Lung microvascular endothelial cell (primary cell): Measurements from ENCODE around the gene FIG4. TPM values are rescaled to one million over a fixed set of nuclear protein-coding genes. Genes with fewer than 3 reads are reported as not detected.
A peak's percentile ranks its signal among the peaks of the same experiment; 100 is the strongest.
"Not testable (repeated sequence)": the region's sequence is repeated elsewhere in the genome, so short reads cannot be mapped to it uniquely, and the experiment has no call there.

Source experiments
- DNase-seq, 2 donors: peaks; one replicate each; pipeline versions ENCODE4 v3.0.0 to v3.0.0-alpha.2; 2010; ENCODE audit warnings: low read depth in 2 of 2
- total RNA-seq: library from RNA; depleted of rRNA; stranded (reverse); fragments of >200 nt; gene quantifications from 2 replicates; pipeline ENCODE4 v1.2.1, GENCODE V29; 2014

Gene FIG4
- total RNA-seq, 1 donor from 2014 or later, result 12.7 TPM

DNA sequence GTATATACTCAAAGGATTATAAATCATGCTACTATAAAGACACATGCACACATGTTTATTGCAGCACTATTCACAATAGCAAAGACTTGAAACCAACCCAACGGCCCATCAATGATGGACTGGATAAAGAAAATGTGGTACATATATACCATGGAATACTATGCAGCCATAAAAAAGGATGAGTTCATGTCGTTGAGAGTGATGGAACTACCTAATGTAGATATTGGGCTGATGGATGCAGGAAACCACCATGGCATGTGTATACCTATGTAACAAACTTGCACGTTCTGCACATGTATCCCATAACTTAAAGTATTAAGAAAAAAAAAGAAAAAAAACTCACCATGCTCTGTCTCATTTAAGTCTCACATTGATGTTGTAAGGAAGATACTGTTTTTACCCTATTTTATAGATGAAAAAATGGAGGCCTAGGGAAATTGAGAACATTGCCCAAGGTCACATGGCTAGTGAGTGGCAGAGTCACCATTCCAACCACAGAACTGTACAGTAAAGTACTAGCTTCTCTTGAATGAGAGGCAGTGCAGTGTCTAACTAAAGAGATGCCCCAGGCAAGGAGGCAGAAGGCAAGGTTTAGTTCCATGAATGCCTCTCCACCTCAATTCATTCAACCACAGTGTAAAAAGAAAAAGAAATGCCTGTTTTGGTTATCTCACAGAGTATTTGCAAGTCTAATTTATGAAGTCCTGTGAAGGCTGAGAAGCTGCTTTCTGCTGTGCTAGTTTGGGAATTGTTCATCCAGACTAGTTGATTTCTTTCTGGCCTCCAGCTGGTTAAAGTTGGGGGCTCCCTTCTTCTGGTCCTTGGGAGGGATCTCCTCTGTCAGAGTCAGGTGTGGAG lies 68.2 kb downstream of the FIG4 start:
- no peak for DNase-seq

DNA sequence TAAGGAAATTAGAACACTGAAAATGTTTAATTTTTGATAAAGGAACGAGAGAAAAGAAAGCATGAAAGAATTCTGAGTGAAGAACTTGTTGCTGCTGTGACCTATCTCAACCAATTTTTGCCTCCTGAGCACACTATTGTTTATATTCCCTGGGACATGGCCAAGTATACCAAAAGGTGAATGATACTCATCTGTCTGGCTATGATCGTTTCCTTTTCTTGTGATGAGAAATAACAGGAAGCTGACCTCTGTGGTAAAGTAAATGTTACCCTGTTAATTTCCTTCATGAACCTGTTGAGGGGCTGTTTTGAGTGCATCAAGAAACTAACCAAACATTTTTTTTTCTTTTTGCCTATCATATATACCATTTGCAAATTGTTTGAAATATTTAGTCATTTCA lies 69.1 kb downstream of the FIG4 start:
- DNase-seq, result peak; percentile 69 to 84

DNA sequence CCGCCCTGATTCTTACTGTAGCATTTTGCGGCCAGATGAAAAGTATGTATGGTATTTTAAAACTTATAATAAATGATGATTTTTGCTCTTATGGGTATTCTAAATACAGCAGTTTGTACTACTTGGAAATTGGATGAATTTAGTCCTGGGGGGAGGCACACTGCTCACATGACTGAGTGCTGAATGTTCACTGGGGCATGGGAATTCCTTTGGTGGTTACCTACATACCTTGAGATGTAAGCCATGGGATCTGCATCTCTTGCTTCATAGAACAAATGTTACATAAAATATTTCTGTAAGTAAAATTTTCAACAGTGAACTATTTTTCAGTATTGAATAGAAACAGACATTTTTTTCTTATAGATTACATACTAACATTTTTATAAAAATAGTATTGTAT lies 71.1 kb downstream of the FIG4 start:
- no peak for DNase-seq

DNA sequence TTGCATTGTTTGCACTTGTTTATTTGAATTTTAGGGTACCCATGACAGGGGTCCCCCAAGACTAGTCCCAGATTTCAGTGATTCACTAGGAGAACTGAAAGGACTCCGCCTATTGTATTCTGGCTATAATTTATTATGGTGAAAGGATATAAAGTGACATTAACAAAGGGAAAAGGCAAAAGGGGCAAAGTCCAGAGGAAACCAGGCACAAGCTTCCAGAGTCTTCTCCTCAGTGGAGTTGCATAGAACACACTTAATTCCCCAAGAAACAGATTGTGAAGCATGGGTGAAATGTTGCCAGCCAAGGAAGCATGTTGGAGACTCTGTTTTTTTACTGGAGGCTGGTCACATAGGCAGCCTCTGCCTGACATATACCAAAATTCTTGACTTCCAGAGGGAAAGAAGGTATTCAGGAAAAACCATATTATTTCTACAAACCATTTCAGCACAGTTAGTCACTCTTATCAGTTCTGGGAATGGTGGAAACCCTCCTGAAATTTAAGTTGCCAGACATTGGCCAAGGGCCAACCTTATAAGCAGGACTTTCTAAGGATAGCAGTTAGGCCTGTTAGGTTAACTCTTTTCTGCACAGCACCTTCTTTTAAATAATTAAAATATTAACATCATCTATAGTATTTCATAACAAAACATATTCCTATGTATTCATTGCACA lies 71.8 kb downstream of the FIG4 start:
- no peak for DNase-seq

DNA sequence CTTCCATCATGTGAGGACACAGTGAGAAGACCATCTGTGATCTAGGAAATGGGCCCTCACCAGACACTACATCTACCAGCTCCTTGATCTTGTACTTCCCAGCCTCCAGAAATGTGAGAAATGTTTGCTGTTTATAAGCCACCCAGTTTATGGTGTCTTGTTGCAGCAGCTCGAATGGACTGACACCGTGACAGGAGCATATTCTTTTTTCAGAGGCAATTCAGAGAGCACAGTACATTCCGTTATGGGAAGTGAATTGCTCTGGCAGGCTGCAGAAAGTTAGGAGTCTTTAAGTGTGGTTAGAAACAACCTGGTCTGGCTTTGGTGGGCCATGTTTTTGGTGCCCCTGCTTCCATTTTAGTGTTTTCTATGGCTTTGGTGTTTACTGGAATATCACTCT lies 75.1 kb downstream of the FIG4 start:
- no peak for DNase-seq

DNA sequence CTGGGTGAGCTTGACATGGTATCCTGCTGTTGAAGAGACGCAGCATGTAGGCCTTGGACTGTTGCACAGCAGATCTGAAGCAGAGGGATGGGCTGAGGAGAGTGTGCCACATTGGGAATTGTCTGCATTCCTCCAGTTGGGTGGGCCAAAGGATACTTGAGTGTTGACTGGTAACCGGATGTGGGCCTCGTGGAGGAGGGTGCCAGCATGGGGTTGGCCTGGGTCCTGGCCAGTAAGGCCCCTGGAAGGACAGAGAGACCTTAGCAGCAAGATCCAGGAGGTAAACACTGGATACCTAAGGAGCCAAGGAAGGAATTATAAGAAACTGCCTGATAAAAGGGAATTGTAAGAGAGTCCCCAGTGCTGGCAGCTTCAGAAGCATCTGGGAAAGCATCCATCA lies 76.9 kb downstream of the FIG4 start:
- no peak for DNase-seq

DNA sequence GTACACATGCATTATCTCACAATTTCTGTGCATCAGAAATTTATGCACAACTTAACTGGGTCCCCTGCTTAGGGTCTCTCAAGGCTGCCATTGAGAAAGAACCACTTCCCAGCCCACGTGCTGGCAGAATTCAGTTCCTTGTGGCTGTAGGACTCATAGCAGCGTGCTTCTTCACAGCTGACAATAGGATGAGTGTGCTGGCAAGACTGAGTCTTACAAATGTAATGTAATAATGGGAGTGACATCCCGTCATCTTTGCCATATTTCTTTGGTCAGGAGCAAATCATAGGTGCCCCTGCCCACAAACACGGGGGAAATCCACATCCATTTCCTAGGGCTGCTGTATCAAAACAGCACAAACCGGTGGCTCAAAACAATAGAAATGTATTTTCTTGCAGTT lies 77.4 kb downstream of the FIG4 start:
- peak in 1 of 2 donors; percentile 22 for DNase-seq

DNA sequence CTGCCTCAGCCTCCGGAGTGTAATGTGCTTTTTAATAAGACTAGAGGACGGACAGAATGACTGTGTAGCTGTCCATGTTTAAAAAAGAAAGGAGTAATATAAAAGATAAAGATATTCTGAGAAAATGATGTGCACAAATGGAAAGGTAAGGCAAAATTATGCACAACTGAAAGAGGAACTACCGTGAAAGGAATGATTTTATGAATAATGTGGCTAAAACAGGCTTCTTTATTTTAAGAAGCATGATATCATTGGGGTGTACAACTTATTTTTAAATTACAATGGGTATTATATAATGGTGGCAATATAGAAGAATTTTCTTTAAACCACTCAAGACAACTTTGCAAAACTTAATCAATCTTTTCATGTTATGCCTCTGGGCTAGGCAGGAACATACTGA lies 78.1 kb downstream of the FIG4 start:
- DNase-seq, result no peak

DNA sequence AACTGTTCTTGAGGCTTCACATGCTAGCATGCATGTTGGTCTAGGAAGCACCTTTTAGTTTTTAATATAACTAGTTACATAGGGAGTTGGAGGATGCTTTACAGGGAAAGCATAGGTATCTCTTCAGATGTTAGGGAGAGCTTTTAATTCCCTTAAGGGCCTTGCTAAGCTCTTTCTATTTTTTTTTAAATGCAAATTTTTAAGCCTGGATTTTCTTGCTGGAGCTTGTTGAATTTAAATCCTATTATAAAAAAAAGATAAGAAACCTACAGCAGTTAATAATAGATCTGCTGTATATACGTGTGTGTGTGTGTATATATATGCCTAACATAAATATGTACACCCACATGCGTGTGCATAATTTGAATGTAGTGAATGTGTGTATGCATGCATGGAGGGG lies 79.0 kb downstream of the FIG4 start:
- DNase-seq, result no peak

DNA sequence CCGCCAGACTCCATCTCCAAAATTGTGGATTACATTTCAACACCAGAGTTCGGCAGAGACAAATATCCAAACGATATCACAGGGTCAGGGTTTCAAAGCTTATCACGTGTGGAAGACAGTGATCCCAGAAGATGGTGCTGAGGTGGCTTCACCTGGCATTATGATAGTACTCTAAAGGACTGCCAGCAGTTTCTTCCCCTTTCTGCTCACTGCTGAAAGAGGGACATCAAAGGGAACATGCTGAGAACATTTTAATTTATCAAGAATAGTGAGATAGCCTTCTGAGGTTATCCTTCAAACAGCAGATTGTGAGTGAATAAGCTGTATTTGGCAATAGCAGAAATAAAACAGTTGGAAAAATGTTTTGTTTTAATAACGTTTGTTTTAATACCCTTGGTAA lies 79.7 kb downstream of the FIG4 start:
- DNase-seq, result no peak

DNA sequence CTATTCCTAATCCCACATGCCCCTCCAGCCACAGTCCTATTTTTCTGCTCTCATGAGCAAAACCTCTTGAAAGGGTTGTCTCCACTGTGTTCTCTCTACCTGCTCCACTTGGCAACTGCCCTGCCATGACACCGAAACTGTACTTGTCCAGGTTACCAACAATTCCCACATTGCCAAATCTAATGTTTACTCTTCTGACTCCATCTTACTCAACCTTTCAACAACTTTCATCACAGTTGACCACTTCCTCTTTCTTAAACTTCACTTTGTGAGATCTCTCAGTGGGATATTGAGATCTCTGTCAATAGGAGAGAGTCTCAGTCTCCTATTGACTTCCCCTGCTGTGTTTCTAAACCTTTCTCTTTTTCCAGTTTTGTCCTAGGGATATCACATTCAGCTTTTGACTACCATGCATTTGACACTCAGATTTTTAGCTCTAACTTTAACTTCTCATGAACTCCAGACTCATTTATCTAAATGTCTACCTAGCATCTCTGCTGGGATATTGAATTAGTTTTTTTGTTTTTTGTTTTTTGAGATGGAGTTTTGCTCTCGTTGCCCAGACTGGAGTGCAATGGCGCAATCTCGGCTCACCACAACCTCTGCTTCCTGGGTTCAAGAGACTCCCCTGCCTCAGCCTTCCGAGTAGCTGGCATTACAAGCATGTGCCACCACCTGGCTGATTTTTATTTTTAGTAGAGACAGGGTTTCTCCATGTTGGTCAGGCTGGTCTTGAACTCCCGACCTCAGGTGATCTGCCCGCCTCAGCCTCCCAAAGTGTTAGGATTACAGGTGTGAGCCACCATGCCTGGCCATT lies 81.1 kb downstream of the FIG4 start:
- not testable (repeated sequence) for DNase-seq

DNA sequence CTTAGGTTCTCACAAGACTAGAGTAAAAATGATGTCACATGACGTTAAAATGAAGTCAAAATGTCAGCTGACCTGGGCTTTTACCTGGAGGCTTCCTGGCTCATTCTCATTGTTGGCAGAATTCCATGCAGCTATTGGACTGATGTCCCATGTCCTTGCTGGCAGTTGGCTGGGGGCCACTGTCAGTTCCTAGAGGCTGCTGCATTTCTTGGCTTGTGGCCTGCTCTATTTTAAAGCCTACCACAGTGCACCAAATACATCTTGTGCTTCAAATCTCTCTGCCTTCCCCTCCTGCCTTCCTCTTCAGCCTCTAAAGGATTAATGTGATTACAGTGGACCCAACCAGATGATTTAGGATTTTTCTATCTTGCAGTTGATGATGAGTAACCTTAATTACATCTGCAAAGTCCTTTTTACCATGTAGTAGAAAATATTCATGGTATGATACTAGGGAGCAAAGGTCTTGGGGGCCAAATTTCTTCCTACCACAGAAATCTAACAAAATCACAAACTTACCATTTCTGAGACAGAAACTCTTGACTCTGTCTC lies 81.9 kb downstream of the FIG4 start:
- DNase-seq, result peak in 1 of 2 donors; percentile 10

DNA sequence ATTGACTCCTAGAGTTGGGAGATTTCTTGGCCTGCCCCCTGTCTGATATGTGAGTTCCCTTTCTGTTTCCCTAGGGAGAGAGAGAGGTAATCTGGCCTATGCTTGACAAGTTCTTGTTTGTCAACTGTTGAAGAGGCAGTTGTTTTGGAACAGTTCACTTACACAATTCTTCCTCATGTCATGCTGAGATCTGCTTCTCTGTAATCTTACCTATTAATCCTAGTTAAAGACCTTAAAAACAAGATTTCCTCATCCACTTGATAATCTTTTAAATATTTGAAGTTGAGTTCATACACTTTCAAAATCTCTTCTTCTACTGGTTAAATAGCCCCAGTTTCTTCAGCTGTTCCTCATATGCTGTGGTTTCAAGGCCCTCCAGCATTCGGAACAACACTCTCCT lies 89.9 kb downstream of the FIG4 start:
- no peak for DNase-seq

DNA sequence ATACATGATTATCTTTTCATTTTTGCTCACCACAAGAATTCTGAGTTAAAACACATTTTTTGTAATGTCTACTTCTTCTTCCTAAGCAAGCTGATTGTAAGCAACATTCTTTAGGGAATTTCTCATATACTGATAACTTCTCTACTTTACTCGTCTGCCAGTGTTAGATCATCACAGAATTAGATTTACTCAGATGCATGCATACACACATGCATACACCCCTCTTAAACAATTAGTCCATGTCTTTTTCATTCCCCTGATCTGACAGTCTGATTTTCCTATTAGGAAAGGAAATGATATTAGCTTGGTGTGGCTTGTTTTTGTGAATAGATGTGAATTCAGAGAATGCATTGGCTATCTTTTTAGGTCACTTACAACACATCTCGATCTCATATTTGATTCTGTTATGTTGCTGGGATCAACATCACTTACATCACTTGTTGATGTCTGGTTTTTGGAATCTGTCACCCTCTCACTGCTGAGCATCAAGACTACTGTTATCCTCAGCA lies 91.4 kb downstream of the FIG4 start:
- no peak for DNase-seq

DNA sequence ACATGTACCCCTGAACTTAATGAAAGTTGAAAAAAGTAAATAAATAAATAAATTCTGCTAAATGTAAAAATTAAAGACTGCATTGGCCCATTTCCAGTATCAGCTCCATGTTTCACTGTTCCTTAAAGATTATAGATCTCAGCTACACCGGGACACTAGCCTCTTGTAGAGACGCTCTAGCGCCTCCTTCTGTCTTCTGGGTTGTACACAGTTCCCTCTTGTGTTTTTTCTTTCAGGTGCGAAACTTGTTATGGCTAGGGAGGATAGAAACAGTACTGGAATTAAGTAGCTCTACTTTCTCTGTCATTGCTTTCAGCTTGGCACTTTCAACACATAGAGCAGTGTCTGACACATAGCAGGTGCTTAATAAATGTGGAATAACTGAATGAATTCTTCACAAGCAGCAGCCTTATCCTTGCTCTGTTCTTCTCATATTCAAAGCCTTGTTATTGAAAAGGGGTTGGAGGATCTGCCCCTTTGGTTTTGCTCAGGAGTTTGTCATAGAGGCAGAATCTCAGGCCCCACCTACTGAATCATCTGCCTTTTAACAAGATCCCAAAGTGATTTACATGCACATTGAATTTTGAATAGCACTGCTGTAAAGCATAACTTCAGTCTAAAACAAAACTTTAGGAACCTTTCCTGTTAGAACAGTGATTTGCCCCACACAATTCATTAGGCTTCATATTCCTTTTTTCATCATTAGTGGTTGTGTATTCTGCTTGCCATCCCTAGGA lies 92.3 kb downstream of the FIG4 start:
- peak in 1 of 2 donors; percentile 35 for DNase-seq

DNA sequence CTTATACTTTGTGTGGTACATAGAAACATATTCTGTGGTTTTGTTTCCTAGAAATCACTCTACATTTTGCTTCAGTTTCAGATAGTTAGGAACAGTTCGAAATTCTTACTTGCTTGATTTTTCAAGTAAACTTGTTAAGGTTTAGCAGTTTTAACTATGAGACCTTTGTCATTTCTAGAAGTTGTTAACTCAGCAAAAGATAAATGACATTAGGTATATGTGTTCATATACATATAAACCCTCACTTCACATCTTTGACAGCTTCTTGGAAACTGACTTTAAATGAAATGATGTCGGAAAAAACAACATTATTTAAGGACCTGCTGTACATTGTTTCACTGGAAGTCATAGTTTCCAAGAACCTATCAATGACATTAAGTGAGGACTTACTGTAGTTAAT lies 96.2 kb downstream of the FIG4 start:
- DNase-seq, result no peak

DNA sequence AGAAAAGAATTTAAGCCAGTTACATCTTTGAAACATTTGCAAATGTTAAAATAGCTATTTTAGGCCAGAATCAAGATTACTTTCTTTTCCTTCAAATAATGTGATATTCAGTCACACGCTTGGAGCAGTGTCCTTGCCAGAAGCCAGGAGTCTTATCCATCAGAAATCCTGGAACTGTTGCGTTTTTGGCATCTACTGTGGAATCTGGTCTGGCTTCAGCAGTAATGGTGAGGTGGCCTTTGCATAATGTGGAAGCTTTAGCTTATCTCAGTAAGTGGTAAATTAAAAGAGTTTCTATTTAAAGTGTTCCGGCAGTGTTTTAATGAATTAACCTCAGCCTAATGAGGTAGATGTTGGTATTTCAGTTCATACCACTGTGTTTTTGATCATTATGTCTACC lies 97.6 kb downstream of the FIG4 start:
- DNase-seq, result no peak

DNA sequence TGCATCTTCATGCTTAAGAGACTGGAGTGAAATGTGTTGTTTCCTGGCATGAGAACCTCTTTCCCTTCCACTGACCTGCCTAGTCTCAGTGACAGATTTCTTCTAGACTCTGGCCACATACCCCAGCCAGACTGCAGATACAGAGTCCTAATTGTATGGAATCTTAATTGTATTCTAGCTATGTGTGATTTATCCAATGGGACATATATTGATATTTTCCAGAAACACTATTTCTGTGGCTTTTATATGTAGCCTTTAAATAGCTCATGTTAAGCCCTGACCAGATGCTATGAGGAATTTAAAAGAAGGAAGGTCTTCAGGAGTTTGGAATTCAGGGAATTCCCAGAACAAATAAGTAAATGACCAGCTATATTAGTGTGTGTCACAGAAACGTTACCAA lies 99.0 kb downstream of the FIG4 start:
- DNase-seq, result peak; percentile 7 to 75

DNA sequence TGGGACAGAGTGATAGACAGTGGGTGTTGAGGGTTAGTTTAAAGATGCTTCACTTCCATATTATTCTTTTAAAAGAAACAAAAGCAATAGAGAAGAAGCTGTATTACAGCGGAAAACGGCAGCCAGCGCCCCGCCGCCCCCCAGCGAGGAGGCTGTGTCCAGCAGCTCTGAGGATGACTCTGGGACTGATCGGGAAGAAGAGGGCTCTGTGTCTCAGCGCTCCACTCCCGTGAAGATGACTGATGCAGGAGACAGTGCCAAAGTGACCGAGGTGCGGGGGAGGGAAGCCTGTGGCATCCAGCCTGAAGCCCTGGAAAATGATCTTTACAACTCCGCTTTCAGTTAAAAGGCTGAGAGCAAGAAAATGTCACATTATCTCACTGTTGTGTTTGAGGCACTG lies 100.2 kb downstream of the FIG4 start:
- no peak for DNase-seq

DNA sequence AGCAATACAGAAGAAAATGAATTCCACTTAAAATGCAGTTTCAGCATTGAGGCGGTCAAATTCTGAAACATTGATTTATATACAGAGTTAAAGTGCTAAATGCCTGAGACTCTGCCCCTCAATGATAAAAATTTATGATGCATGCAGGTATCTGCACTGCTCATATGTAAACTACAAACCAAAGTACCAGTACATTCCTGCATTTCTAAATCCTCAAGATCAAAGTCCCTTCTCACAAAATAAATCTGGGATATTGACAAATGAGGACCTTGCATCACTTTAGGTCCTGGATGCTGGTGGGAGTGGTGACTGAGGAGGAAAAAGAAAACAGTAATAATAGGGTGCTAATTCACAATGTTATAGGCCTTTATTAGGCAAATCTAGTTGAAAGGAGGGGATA lies 101.9 kb downstream of the FIG4 start:
- DNase-seq, result no peak

DNA sequence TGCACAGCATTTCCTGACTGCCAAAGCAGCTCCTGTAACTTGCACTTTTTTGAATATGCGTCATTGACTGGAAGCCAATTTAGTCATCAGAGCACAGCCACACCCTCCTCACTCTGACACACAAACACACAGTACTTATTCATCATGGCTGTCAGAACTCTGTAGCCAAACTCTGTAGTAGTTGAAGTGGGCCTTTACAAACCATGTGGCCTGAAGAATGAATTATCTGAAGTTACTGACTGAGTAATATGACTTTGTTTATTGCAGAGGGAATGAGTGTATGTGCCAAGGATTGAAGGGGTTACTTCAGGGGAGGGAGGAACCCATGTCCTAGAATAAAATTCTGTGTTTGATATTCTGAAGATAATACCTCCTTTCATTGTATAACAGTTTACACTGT lies 102.7 kb downstream of the FIG4 start:
- peak; percentile 90 to 96 for DNase-seq
